Keratinocyte (primary cell): Measurements from ENCODE around the gene DHRSX.

ENCODE experiments used
- EZH2 ChIP-seq: IDR thresholded peaks from one replicate; pipeline ENCODE4 v1.6.1; 2012; ENCODE audit warnings: inconsistent platforms, mild to moderate bottlenecking, low read length, moderate library complexity
- TF ChIP-seq, protein P1 (sequence below), 3 experiments: IDR thresholded peaks in 1 of 3; conservative IDR thresholded peaks in 1 of 3; optimal IDR thresholded peaks in 1 of 3; 2 replicates in 2 of 3; 3 replicates in 1 of 3; pipeline versions ENCODE3 to v1.5.1; 2011; ENCODE audit warnings: low read length in 3 of 3, mild to moderate bottlenecking in 3 of 3, moderate library complexity in 2 of 3, control low read depth in 1 of 3, inconsistent platforms in 1 of 3; ENCODE audit not compliant: insufficient read depth in 2 of 3; ENCODE audit errors: extremely low read depth in 1 of 3

DNA sequence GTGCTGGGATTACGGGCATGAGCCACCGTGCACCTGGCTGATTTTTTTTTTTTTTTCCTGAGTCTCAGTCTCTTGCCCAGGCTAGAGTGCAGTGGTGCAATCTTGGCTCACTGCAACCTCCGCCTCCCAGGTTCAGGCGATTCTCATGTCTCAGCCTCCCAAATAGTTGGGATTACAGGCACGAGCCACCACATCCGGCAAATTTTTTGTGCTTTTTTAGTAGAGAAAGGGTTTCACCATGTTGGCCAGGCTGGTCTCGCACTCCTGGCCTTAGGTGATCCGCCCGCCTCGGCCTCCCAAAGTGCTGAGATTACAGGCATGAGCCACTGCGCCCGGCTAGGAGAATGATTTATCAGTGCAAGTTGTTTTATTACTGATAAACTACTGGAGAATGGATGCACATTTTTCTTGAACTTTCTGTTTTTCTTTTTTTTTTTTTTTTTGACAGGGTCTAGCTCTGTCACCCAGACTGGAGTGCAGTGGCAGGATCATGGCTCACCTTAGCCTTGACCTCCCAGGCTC lies 39.7 kb upstream of the DHRSX start:
- TF ChIP-seq, protein P1, sequence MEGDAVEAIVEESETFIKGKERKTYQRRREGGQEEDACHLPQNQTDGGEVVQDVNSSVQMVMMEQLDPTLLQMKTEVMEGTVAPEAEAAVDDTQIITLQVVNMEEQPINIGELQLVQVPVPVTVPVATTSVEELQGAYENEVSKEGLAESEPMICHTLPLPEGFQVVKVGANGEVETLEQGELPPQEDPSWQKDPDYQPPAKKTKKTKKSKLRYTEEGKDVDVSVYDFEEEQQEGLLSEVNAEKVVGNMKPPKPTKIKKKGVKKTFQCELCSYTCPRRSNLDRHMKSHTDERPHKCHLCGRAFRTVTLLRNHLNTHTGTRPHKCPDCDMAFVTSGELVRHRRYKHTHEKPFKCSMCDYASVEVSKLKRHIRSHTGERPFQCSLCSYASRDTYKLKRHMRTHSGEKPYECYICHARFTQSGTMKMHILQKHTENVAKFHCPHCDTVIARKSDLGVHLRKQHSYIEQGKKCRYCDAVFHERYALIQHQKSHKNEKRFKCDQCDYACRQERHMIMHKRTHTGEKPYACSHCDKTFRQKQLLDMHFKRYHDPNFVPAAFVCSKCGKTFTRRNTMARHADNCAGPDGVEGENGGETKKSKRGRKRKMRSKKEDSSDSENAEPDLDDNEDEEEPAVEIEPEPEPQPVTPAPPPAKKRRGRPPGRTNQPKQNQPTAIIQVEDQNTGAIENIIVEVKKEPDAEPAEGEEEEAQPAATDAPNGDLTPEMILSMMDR (optimal IDR thresholded peaks at IDR 0.05 in 1 of 3, IDR thresholded peaks at IDR 0.05 in 1 of 3, conservative IDR thresholded peaks at IDR 0.05 in 1 of 3; ENCODE audit: extremely low read depth in 1 of 3, insufficient read depth in 2 of 3, low read length in 3 of 3): no peak
- no peak for TF ChIP-seq EZH2
